Colonic mucosa (tissue), 4 donors: Measurements from ENCODE around the gene CYFIP2. TPM values are rescaled to one million over a fixed set of nuclear protein-coding genes. Genes with fewer than 3 reads are reported as not detected.

Experiments used
- DNase-seq: peaks from one replicate; pipeline ENCODE4 v3.0.0-alpha.2; 2020
- H3K27ac ChIP-seq: fragments of 200-600 bp; one replicate; pipeline ENCODE4 v1.8.0; 2021
- H3K27me3 ChIP-seq: fragments of 200-600 bp; one replicate; pipeline ENCODE4 v1.8.0; 2021
- H3K36me3 ChIP-seq: fragments of 200-600 bp; one replicate; pipeline ENCODE4 v1.8.0; 2021
- H3K4me1 ChIP-seq: fragments of 200-600 bp; one replicate; pipeline ENCODE4 v1.8.0; 2021; ENCODE audit warnings: mild to moderate bottlenecking
- H3K4me3 ChIP-seq: fragments of 200-600 bp; one replicate; pipeline ENCODE4 v1.8.0; 2021
- H3K9ac ChIP-seq, 2 donors: one replicate each; pipeline ENCODE4 v1.7.0; 2013; ENCODE audit warnings: control low read depth in 2 of 2, low read depth in 2 of 2, low read length in 2 of 2
- H3K9me3 ChIP-seq: fragments of 200-600 bp; one replicate; pipeline ENCODE4 v1.8.0; 2021
- intact Hi-C: fragments of 100-400 bp; cut with DNase I; formaldehyde crosslinking; loops from one replicate; pipeline ENCODE4 v1.14.1; 2022
- total RNA-seq, 2 donors: library from RNA; stranded (reverse); fragmentation: NEBNext Ultra II Directional in 1 of 2; extraction: Animal tissue kit (Norgen Biotek cat#: 25700) in 1 of 2; gene quantifications; one replicate each; pipeline ENCODE4 v1.2.1, GENCODE V29; 2021
- TF ChIP-seq, protein P1 (sequence below): fragments of 200-600 bp; IDR thresholded peaks from one replicate; pipeline ENCODE4 v1.8.0; 2022; ENCODE audit warnings: antibody characterized with exemption, mild to moderate bottlenecking
- donor health status: healthy.
- donor health status: DM: no; HTN: no; CAD: no.
- donor health status: DM: no; HTN: no; CAD: no.

The CYFIP2 gene
- total RNA-seq, 2 donors from 2014 or later: 22.4 to 26.1 TPM

DNA sequence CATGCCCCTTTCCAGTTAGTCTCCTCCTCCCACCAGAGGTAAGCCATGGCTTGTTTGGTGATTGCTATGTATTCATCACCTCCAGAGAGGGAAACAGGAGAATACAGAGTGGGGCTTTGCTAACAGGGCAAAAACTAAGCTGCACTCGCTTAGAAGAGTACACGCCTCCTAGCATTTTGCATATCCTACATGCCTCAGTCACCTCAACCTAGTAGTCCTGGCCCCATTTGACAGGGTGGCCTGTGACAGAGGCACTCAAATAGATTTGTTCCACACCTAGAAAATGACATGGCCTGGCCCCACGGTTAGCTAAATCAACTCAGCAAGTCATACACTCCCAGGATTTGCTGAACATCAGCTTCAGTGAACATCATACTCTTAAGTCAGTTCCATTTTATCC is 90.7 kb downstream of the CYFIP2 start:
- no peak for DNase-seq
- H3K36me3 ChIP-seq: no peaks in the 10 kb centered on the region

DNA sequence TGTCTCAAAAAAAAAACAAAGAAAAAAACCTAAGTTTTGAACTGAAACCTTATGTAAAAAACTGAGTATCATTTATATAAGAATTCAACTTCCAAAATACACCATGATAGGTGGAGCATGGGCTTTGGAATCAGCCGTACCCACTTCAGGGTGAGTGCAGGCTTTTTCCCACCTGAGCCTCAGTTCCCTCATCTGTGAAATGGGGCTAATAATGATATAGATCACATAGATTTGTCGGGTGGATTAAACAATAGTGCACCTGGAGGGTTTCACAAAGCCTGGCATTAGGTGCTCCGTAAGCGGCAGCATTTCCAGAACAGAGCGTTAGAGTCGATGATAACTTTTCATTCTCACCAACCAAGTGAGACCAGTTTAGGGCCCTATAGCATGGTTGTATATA is 91.9 kb downstream of the CYFIP2 start:
- DNase-seq: no peak

More for the DNA sequence above, 90.7 kb downstream of the CYFIP2 start:
- H3K4me3 ChIP-seq: no peak overlapping the region
- H3K9ac ChIP-seq: no peak overlapping the region
- H3K27ac ChIP-seq: no peak overlapping the region
- H3K9me3 ChIP-seq: no peaks in the 10 kb centered on the region
- H3K4me1 ChIP-seq: no peaks in the 10 kb centered on the region
- H3K27me3 ChIP-seq: no peaks in the 10 kb centered on the region
- intact Hi-C loops: no loop called here
- TF ChIP-seq, protein P1, sequence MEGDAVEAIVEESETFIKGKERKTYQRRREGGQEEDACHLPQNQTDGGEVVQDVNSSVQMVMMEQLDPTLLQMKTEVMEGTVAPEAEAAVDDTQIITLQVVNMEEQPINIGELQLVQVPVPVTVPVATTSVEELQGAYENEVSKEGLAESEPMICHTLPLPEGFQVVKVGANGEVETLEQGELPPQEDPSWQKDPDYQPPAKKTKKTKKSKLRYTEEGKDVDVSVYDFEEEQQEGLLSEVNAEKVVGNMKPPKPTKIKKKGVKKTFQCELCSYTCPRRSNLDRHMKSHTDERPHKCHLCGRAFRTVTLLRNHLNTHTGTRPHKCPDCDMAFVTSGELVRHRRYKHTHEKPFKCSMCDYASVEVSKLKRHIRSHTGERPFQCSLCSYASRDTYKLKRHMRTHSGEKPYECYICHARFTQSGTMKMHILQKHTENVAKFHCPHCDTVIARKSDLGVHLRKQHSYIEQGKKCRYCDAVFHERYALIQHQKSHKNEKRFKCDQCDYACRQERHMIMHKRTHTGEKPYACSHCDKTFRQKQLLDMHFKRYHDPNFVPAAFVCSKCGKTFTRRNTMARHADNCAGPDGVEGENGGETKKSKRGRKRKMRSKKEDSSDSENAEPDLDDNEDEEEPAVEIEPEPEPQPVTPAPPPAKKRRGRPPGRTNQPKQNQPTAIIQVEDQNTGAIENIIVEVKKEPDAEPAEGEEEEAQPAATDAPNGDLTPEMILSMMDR: no peak

DNA sequence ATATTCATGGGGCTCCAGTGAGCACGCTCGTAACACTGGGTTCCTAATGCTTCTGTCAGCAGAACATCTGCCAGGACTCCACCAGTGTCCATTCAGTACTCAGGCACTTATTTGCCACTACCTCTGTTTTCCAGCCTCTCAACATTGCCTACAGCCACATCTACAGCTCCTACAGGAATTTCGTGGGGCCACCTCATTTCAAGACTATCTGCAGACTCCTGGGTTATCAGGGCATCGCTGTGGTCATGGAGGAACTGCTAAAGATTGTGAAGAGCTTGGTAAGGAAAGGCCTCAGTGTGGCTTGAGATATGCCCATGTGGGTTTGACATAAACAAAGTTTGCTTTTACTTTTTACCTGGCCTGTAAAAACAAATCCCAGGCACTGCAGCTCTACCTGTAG is 92.9 kb downstream of the CYFIP2 start:
- no peak overlapping the region for H3K9ac ChIP-seq
- TF ChIP-seq, protein P1: no peak
- no peaks in the 10 kb centered on the region for H3K27me3 ChIP-seq
- H3K4me3 ChIP-seq: no peak overlapping the region
- intact Hi-C loops: no loop called here
- no peaks in the 10 kb centered on the region for H3K9me3 ChIP-seq
- no peak overlapping the region for H3K27ac ChIP-seq
- H3K36me3 ChIP-seq: no peaks in the 10 kb centered on the region
- no peaks in the 10 kb centered on the region for H3K4me1 ChIP-seq
- DNase-seq: no peak

More for the DNA sequence above, 91.9 kb downstream of the CYFIP2 start:
- H3K27ac ChIP-seq: no peak overlapping the region
- intact Hi-C loops: no loop called here
- no peaks in the 10 kb centered on the region for H3K27me3 ChIP-seq
- TF ChIP-seq, protein P1: no peak
- H3K4me3 ChIP-seq: no peak overlapping the region
- no peaks in the 10 kb centered on the region for H3K36me3 ChIP-seq
- H3K9me3 ChIP-seq: no peaks in the 10 kb centered on the region
- H3K4me1 ChIP-seq: no peaks in the 10 kb centered on the region
- H3K9ac ChIP-seq: no peak overlapping the region

DNA sequence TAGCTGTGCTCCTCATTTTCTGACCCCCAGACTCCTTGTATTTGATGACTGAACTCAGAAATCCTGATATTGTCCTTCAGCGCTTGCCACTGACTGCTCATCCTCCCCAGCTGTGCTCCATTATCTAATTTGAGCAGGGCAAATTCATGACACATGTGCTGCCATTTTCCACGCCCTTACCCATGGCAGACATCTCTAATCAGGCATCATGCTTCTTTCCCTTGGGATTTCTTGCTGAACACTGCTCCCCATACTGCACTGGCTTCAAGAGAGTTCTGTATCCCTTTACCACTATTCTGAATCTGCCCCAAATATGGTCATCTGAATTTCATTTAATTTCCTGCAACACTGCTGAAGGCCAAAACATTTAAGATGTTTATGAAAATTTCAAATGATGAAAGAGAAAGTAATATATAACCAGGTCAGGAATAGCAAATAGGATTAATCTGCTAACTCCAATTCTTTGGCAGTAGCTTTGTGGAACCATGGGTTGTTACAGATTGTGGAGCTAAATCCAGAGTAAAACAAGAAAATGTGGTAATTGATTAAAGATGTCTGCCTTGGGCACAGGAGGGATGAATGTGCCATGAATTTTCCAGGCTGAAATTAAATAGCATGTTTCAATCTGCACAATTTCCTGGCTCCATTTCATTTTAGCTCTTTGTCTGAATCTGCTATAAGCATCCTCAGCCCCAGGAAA is 93.6 kb downstream of the CYFIP2 start:
- no peak overlapping the region for H3K27ac ChIP-seq
- no peaks in the 10 kb centered on the region for H3K4me1 ChIP-seq
- DNase-seq: no peak
- TF ChIP-seq, protein P1: no peak
- no peaks in the 10 kb centered on the region for H3K27me3 ChIP-seq
- intact Hi-C loops: loop anchor here (10.0 kb wide), 1 partner anchor 385 kb away; the partner anchor contains the start of gene LSM11
- H3K9ac ChIP-seq: no peak overlapping the region
- H3K9me3 ChIP-seq: no peaks in the 10 kb centered on the region
- no peaks in the 10 kb centered on the region for H3K36me3 ChIP-seq
- no peak overlapping the region for H3K4me3 ChIP-seq

DNA sequence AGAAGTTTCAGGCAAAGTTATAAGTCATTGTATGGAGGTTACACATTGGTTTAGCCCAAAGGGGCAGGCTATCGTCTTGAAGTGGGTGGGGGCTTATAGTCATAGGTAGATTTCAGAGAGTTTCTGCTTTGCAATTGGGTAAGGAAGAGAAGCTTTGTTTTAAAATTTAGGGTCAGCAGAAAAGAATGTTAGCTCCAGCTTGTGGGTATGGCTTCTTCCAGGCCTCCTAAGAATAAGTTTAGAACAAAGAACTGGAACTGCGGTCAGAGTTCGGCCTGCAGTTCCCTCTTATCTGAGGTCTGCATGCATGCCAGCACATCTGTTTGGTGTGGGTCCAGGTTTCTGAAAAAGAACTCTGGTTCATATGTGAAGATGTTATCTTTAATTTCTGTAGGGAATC is 96.1 kb downstream of the CYFIP2 start:
- H3K9ac ChIP-seq: no peak overlapping the region
- no peaks in the 10 kb centered on the region for H3K27me3 ChIP-seq
- TF ChIP-seq, protein P1: no peak
- H3K36me3 ChIP-seq: no peaks in the 10 kb centered on the region
- no peaks in the 10 kb centered on the region for H3K4me1 ChIP-seq
- intact Hi-C loops: loop anchor here (10.0 kb wide), 1 partner anchor 383 kb away; the partner anchor contains the start of gene LSM11
- H3K4me3 ChIP-seq: no peak overlapping the region
- DNase-seq: no peak
- H3K27ac ChIP-seq: no peak overlapping the region
- no peaks in the 10 kb centered on the region for H3K9me3 ChIP-seq
